NCI-H1105 treated with DMSO at 0.1 percent for 48 hours (cell line): ENCODE results near the gene ATP2B1.

ENCODE experiments used
- DNase-seq: peaks from one replicate; lab custom pipeline; 2025; lab: John Stamatoyannopoulos, UW

ATP2B1 gene

DNA sequence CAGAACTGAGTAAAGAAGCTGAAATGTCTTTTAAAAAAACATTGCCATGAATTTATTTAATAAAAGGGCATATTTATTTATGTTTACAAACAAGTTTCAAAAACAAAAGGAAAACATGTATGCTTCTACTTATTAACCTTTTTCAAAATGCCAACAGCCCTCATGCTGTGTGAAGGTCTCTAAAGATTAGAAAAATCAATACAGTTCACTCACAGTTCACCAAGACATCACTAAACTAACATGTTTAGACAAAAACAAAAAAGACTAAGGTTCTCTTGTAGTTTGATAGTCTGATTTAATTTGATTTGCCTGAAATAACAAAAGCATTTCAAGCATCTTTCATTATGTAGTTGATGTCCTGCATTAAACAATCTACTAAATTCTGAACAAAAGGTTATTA is 118.9 kb downstream of the ATP2B1 start:
- no peak for DNase-seq

DNA sequence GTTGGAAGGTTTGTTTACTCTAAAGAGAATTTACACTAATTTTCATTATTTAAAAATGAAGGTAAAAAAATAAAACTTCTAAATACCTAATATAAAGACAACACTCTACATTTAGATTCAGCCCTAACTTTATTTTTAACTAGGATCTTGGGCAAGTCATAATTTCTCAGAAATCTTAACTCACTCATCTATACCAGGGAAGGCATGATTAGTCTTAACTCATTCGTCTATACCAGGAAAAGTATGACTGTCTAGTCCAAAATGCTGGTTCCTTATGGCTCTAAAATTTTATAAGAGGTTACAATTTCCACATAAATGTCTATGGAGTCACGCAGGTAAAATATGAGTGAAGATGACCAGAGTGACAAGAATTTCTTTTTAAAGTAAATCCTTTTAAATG is 130.1 kb downstream of the ATP2B1 start:
- DNase-seq = no peak

DNA sequence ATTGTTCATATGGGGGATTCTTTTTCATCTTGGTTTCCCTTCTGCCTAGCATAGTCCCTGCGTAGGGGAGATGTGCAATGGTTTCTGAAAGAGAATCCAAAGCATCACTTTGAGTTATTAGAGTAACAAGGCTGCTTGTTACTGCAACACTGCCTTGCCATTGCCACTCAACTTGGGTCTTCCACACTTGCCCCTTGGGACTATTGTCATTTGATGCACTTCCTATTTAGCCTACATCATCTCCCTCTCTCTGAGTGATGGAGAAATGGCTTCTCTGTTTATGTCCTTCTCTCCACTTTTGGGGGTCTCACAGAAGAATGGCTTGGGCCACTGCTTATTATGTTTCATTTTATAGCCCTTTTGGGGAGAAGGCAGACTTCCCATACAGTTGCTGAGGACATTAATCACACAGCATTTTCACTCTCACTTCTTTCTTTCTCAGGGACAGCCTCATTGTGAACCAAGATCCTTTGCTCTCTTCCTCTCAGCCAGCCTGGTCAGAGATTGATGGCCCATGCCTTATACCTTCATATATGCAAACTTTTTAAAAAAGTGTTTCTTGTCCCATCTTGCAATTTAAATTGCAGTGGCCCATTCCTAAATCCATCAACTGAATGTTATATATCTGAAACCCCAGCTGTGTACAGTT is 131.9 kb downstream of the ATP2B1 start:
- no peak for DNase-seq

DNA sequence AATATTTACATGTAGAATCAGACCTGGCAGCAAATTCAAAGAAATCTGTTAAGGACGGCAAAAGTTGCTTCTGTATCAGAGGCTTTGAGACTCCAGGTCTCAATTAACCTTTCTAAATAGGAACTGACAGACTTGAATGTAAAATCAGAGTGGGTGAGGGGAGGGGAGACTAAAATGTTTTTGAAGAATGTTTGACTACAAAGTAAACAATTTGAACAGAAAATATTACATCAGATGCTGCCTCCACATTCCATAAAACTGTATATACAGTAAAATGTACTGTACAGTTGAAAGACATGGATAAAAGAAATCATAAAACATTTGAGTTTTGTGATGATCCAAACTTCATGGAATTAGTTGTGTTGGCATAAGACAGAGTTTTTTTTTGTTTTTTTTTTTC is 133.3 kb downstream of the ATP2B1 start:
- no peak for DNase-seq

DNA sequence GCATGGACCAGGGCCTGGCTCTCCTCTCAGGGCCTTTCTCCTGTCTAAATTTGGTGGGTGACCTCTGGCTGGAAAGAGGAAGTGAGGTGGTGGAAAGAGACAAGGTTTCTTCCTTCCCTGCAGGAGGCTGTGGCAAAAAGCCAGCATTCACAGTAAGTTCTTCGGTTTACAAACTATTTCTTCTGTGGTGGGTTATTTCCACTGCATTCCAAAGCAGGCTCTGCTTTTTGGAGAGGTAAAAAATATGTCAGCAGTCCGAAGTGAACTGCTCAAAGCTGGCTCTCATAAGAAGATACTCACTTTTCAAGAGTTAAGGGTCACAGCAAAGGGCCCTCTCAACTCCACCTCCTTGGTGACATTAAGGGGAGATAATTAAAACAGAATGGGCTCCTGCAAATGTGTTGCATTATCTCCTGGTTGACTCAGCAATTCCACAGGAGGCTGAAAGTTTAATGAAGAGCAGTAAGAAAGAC is 133.9 kb downstream of the ATP2B1 start:
- DNase-seq = no peak

DNA sequence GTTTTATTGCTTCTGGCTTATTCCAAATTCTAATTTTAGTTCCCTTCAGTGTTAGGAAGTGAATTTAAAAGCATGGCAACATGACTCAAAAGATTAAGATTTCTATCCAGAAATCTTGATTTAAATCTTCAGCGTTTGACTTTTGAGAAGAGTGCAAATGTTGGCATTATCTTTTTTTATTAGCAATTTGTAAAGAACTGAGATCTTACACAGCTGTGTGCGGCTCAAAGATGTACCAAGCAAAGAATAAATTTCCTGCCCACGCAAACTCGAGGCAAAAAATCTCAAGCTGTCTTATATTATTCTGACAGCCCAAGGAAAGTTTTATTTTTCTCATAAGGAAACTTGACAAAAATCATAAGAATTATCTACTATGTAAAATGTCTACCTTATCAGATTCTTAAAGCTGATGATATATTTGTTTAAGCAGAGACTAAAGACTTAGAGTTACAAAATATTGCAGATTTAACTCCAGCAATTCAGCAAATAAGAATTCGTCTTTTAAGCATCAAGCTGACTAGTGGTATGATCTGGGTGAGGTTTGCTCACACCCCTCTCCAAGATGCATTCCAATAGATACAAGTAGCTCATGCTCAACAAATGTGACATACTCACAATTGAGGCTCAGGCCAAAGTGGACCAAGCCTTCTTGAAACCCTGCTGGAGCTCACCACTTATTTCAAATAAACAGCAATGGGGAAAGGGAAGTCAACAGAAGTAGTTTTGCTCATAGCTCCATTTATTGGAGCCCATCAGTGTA is 135.4 kb downstream of the ATP2B1 start:
- no peak for DNase-seq

DNA sequence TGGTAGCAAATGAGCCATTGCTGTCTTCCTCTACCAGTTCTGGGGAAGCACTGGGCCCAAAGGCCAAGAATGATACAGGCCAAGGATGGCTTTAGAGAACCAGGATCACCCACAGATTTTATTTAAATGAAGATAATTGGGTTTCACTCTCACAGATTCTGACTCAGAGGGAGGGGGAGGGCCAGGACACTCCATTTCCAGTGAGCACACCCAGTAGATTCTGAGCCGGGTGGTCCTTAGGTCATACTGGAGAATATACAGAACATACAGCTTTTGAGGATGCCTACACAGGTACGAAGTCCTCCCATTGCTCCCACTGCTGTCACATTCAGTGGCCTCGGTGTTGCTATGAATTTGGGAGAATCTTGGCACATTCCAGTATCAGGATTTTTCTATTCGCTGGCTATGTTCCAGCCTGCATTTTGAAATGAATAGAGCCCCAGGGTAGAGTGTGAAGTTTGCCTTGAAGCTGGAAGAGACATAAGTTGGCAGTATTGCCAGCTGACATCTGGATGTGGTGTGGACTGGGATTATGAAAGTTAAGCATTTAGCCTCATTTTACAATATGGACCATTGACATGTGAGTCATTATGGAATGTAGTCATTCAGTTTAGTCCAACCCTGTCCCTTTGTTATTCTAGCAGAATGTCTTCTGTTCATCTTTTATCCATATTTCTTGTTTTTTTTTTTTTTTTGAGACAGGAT is 137.0 kb downstream of the ATP2B1 start:
- no peak for DNase-seq

DNA sequence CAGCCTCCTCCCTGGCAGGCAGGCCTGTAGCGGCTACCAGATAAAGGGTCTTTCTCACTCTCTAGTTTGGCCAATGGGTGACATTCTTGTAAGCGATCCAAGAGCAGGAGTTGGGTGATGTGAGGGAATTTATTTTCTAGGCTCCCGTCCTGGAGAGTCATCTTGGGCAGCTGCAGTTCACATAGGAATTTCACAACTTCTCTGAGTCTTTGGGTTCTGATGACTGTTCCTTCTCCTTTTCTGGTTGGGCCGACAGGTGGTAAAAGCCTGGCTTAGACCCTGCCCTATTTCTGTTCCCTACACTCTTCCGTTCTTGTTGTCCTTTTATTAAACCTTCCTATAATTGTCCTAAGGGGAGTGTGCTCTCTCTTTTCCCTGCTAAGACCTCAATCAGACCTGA is 140.2 kb downstream of the ATP2B1 start:
- no peak for DNase-seq

DNA sequence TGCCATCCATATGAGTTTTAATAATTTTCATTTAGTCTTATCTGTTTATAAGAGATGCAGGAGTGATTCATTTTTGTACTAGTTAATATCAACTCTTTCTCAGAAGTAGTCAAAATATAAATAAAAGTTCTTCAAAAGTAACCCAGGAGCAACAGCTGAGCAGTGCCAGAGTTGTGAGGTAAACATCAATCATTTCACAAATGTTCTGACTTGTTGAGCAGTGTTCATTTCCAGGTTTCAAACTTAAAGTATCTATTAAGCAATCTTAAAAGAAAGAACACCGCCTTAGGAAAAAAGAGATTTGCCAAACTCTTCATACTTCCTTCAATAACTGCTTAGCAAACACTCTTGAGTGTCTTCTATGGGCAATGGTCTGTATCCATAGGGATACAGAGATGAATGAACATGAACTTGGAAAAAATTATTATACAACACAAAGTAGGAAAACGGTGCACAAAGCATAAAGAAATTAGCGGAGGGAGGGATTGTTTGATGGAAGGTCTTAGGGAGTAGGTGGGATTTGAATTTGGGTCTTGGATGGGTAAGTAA is 140.9 kb downstream of the ATP2B1 start:
- no peak for DNase-seq

DNA sequence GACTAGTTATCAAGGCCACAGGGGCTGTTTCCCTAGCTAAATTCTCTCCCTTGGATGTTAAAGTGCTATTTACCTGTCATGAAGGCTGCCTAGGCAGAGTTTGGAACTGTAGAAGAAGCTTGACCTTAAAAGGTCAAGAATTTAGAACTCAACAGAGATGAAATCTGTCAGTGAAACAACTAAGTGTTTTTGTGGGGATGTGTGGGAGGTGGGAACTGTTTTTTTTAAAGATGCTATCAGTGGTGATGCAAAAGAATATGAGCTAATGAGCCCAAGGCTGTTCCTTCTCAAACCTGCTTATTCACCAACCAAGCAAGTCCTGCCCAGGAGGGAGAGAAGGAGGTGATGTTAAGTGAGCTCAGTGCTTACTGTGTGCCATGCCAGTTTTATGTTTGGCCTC is 142.0 kb downstream of the ATP2B1 start:
- no peak for DNase-seq

DNA sequence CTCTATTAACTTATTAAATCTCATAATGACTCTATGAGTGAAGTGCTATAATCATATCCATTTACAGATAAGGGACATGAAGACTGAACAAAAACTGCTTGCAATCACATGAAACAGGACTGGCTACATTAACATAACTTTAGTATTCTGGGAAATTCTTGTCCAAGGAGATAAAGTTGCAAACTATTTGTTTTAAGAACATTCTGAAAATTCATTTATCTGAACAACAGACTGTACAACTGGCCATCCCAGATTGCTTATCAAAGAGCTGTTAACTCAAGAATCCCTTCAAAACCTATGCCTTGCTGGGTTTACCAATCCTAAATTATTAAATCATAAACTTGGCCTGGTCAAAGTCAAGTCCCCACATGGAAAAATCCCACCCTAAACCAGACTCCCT is 143.6 kb downstream of the ATP2B1 start:
- peak; percentile 39 for DNase-seq

DNA sequence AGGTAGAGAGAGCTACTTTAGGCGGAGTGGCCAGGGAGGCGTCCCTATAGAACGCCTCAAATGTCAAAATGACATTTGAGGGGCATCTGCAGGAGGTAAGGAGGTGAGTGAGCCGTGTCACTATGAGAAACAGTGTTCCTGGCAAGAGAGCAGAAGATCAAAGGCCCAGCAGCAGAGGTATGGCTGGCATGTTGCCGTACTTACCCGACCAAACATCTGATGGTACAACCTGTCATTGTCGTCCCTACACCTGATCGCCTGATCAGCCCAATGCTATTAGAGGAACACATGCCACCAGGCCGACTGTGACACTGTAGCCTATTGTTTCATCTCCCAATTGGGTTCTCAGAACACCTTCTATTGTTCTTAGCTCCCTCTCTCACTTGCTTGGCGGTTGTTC is 148.9 kb downstream of the ATP2B1 start:
- DNase-seq = no peak

DNA sequence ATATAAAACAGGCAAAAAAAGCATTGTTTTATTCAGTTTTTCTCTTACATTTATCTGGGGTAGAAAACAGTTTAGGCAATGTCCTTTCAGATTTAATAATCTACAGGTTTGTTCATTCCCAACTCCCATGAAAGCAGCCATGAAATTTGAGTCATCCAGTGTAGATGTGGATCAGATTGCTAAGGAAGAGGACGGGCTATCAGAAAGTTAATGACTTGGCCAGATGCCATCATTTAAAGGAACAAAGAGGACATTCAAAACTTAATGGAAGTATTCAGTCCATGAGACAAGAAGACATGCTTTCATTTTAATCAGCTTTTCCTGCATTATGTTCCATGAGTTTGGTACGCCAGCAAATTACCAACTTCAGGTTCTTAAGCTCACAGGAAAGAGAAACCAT is 151.7 kb downstream of the ATP2B1 start:
- DNase-seq = peak; percentile 45

DNA sequence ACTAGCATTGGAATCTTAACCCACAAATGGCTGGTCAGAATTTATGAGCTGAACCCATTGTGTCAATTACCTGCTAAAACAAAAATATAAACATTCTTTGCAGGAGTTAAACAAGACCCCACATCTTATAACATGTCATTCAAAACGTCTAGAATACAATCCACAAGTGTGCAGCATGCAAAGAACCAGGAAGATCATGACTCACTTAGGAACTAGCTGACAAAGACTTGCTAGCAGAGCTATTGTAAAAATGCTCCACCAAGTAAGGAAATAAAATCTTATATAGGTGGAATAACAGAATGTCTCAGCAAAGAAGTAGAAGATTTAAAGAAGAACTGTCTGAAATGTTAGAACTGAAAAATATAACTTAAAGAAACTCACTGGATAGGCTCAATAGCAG is 156.3 kb downstream of the ATP2B1 start:
- DNase-seq = no peak

DNA sequence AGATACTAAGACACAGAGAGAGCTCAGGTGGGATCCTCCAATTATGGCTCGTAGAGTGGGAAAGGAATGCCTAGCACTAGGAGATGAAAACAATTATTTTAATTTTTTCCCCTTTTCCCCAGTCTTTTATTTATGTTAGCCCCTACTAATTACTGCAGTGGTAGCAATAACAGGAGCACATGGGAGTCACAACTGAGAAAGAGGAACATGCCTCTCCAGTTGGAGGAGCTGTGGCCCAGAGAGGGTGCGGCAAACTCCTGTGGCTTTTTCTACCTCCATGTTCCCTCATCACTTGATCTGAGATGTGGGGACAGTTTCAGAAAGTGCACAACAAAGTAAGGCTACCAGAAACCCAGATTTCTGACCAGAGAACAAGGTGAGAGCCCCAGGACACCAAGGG is 156.9 kb downstream of the ATP2B1 start:
- no peak for DNase-seq

DNA sequence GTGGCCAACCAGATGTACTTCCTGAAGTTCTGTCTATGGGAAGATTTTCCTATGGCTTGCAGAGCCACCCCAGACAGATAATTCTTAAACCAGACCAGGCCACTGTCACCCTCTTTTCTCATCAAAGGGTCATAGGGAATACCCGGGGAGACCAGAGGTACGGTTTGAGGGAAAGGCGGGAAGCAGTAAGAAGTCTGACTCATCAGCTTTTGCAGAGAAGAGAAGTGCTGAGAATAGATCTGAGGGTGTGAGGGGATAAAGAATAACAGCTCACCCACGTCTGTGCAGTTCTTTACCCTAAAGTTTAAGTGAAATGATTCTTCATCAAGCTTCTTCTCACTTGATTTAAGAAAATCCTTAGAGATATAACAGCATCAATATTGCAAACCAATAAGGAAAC is 161.5 kb downstream of the ATP2B1 start:
- DNase-seq = no peak

DNA sequence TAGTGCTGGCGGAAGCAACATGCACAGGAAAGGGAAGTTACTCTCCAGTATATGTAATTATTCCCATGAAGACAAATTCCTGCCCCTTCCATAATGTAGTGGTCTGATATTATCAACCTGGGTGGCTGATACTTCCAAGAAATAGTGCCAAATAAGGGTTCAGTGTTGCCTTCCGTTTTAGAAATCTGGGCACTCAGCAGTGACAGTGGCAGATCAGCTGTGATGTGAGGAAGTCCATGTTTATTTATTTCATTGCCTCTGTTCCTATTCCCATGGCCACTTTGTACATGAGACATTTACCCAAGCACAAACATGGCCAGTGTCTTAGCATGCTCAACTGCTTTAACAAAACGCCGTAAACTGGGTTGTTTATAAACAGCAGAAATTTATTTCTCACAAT is 162.5 kb downstream of the ATP2B1 start:
- DNase-seq = no peak

DNA sequence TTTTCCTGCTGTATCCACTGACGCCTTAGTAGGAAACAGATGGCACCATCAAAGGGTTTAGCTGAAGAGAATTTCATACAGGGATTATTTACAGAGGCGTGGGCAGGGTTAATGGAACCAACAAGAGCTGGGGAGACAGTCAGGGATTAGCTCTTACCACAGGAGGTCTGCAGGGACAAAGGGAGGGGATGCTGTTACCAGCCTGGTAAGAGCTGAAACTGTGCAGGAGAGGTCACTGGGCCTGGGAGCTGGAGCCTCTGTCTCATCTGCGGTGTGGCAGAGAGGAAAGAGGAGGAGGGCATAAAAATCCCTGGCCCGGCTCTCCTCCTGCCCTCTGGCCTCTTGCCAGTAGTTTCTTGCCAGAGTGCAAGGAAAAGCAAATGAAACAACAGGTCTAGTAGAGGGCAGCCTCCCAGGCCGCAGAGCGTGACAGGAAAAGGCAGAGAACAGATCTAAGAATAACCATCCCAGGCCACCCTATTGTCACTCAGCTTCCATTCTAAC is 163.9 kb downstream of the ATP2B1 start:
- DNase-seq = peak; percentile 40

DNA sequence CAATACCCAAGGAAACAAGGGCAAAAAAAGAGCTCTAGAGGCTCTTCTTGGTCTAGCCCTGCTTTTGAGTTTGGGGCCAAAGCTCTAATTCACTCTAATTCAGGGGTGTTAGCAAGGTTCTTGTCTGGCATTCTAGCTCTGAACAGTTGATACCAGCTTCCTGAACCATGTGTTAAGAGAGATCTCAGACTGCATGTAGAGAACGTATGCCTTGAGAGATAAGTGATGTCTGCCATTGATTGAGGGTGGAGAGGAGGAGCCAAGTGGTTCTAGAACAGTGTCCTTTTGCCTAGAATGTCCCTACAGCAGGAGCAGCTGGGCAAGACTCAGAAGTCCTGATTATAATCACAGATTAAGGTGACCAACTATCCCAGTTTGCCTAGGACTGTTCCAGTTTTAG is 164.6 kb downstream of the ATP2B1 start:
- no peak for DNase-seq

DNA sequence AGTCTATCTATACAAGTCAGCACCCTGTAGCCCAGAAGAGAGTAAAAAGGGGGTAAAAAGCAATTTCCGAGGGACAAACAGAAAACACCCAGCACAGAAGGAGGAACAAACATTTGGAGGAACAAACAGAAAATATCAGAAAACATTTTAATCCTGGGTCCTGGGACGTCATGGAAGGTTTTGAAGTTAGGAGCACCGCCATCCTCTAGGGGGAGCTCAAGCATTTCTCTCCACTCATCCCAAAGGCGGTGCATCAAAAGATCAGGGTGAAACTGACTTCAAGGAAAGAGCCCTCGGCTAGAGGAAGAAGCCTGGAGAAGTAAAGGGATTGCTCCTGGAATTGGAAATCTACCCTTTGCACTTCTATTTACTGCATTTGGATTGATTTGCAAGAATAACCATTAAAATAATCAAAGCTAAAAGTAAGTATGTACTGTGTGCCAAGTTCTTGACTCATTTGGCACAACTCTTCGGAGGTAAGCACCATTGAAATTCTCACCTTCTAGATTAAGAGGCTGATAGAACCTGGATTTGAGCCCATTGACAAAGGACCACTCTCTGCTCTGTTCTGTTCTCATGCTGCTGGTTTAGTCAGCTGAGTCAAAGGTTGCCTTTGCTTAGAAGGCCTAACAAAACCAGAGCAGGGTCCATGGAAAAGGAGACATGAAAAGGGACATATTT is 165.6 kb downstream of the ATP2B1 start:
- DNase-seq = peak; percentile 66

DNA sequence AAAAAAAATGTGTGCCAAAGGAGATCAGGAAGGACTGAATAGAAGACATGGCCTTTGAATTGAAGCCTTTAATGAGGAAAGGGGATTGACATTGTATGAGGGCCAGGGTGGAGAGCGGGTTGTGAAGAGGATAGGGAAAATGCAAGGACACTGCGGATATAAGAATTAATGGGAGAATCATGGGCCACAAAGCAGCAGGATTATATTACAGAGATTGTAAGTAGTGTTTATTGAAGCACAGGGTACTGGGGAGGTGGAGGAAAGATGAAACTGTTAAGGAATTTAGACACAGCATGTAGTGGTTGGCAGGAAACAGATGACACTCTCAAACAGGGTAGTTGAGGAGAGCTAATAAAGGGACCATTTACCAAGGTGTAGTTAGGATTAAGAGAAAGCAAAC is 166.4 kb downstream of the ATP2B1 start:
- no peak for DNase-seq

DNA sequence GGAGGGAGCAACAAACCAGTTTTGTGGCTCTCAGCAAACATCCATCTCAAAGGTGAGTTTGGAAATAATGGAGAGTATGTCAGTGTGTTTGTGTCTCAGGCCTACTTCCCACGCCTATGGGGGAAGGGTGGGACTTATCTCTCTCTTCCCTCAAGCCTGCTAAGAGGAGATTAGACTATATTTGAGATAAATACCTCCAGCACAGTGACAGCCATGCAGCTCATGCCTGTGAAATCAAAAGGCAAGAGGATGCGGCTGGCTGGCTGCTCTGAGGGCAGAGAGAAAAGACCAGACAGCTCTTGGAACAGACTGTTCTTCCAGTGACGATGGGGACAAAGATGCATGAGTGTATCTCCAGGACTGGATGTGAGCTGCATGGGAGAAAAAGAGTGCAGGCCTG is 168.1 kb downstream of the ATP2B1 start:
- DNase-seq = no peak
